ENCODE data around the gene PHTF2.
A peak's percentile ranks its signal among the peaks of the same experiment; 100 is the strongest.

PHTF2 gene

DNA sequence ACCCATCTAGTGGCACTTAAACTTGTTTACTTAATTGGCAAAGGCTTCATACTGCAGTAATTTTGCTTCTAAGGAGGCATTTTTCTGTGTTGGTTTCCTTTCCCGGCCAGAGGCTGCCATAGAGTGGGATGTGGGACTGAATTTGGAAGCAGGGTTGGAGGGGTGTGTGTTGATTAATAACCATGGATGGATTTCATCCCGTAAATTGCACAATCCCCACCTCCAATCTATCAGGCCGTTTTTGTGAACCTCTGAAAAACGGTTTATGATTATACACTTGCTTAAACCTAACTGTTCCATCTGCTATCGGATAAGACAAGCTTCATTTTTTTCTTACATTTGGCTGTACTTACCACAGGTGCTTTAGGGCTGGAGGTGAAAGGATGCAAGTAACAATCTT lies 1.6 kb upstream of the PHTF2 start:
- peak overlapping the region; percentile 91 for H3K4me3 ChIP-seq (ENCODE audit: low read depth, low read length)
- ChIA-PET POLR2A (no interaction called here), CTCF (interaction anchor here (1.2 to 1.3 kb wide), 2 partner anchors 34 to 139 kb away, joined by 3 read pairs; no protein-coding TSS in a partner anchor)
- TF ChIP-seq, protein P1, sequence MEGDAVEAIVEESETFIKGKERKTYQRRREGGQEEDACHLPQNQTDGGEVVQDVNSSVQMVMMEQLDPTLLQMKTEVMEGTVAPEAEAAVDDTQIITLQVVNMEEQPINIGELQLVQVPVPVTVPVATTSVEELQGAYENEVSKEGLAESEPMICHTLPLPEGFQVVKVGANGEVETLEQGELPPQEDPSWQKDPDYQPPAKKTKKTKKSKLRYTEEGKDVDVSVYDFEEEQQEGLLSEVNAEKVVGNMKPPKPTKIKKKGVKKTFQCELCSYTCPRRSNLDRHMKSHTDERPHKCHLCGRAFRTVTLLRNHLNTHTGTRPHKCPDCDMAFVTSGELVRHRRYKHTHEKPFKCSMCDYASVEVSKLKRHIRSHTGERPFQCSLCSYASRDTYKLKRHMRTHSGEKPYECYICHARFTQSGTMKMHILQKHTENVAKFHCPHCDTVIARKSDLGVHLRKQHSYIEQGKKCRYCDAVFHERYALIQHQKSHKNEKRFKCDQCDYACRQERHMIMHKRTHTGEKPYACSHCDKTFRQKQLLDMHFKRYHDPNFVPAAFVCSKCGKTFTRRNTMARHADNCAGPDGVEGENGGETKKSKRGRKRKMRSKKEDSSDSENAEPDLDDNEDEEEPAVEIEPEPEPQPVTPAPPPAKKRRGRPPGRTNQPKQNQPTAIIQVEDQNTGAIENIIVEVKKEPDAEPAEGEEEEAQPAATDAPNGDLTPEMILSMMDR (IDR thresholded peaks at IDR 0.05; ENCODE audit: insufficient read depth, low read length, missing control alignments): no peak
- DNase-seq (ENCODE audit: low read depth, low spot score): no peak

DNA sequence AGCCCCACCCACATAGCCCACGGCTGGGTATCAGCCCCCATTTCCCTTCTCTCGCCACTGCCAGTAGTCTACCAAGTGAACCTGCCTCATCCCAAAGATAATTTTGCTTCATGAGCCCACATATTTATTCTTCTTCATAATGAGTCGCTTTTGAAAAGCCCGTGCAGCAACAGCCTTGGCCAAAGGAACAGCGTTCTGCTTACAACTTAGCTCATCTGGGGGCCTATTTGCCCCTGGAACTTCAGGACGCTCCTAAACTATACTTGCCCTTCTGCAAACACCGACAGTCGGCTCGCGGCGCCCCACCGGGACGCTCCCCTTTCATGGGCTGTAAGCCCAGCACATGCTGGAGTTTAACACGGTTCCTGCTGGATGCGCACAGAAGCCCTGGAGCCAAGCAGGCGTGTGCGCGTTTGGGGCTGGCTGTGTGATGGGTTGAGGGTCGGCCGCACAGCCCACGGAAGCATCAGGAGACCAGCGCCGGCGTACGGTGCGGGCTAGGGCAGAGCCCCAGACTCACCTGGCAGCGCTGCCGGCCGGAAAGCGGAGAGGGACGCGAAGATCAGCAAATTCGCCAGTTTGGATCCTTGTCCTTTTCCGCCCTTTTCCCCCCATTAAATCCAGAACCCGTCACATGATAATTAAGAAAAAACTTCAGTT lies 709 bp upstream of the PHTF2 start:
- H3K4me3 ChIP-seq (ENCODE audit: low read depth, low read length): peak overlapping the region; percentile 91
- TF ChIP-seq, protein P1 (IDR thresholded peaks at IDR 0.05; ENCODE audit: insufficient read depth, low read length, missing control alignments): no peak
- CTCF ChIA-PET: interaction anchor here (0.7 to 1.6 kb wide), 11 partner anchors 12 to 146 kb away, joined by 3 to 6 read pairs (median 3); no protein-coding TSS in a partner anchor
- POLR2A ChIA-PET: interaction anchor here (0.7 to 1.1 kb wide), 5 partner anchors 37 to 1750 kb away, joined by 3 to 7 read pairs (median 3); partner anchors contain the start of genes RSBN1L and STYXL1
- no peak for DNase-seq (ENCODE audit: low read depth, low spot score)

DNA sequence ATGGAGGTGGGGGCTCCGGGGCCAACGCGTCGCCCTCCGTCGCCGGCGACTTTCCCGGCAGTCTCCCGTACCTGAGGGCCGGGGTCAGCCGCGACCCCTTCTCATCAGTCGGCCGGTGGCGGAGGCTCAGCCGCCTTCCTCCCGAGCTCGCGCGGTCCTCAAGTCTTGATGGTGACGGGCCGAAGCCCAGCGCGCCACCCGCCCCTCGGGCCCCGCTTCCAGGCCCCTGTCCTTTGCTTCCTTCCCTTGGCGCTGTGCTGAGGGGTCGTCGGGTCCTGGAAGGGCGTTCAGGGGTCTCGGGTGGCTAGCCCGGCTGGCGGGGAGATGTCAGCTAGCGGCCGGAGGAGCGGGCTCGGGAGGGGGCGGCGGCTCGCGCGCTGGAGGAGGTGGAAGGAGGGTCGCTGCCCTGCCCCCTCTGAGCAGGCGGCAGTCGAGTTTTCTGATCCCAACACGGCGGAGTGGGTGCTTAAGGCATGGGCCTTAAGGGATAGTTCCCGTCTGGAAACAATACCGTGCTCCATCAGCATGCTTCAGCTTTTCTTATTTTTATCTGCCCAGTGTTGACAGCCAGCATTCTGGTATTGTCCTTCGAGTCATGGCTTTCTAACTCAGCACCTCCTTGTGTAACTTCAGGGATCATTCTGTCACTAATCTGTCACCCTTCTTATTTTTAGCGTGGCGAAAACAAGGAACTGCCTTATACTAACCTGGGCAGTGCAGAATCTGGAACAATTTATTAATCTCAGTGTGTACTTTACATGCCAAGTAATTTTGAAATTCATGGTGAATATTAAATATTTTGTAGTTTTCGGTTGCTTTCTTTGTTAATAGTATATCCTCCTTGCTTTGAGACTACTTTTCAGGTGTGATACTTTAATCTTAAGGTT lies 748 bp downstream of the PHTF2 start:
- POLR2A ChIA-PET: interaction anchor here (1.0 to 1.1 kb wide), 3 partner anchors 51 to 221 kb away, joined by 3 to 7 read pairs (median 4); partner anchors contain the start of gene RSBN1L
- DNase-seq (ENCODE audit: low read depth, low spot score): no peak
- CTCF ChIA-PET: interaction anchor here (0.7 to 2.1 kb wide), 12 partner anchors 12 to 148 kb away, joined by 3 to 6 read pairs (median 4); no protein-coding TSS in a partner anchor
- peak overlapping the region; percentile 91 for H3K4me3 ChIP-seq (ENCODE audit: low read depth, low read length)
- TF ChIP-seq, protein P1 (IDR thresholded peaks at IDR 0.05; ENCODE audit: insufficient read depth, low read length, missing control alignments): no peak

DNA sequence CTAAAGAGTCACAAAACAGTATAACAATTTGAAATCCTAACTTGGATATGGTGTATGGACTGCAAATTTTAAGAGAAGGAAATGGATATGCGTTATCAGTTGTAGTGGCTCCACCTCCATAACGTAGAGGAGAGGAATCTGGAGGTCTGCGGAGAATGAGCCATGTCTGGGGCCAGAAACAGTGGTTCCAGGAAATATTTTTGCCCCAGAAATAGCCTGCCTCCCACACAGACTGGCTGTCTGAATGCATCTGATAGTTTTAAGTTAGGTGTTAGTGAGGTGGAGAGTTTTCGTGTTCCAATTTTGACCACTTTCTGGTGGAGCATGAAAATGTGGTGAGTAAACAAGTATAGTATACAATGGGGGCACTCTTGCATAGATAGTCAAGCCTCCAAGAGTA lies 1.6 kb downstream of the PHTF2 start:
- ChIA-PET POLR2A (no interaction called here), CTCF (interaction anchor here (1.4 to 2.1 kb wide), 2 partner anchors 16 to 82 kb away, joined by 4 read pairs; no protein-coding TSS in a partner anchor)
- H3K4me3 ChIP-seq (ENCODE audit: low read depth, low read length): peak overlapping the region; percentile 31
- no peak for DNase-seq (ENCODE audit: low read depth, low spot score)
- TF ChIP-seq, protein P1 (IDR thresholded peaks at IDR 0.05; ENCODE audit: insufficient read depth, low read length, missing control alignments): no peak

DNA sequence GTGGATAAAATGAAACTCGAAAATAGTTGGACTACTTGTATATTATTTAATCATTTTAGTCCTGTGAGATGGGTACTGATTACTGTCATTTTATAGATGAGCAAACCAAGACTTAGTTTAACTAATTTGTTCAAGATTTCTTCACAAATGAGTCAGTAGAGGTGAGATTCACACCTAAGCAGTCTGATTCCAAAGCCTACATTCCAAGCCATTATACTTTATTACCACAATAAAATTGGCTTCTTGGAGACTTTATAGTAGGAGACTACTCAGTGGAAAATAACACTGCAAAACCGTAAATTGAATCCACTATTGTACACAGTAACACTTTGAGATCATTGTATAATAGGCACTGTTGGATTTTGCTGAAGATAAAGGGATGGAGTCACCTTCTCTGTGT lies 2.2 kb downstream of the PHTF2 start:
- H3K4me3 ChIP-seq (ENCODE audit: low read depth, low read length): no peak overlapping the region
- CTCF ChIA-PET: no interaction called here
- TF ChIP-seq, protein P1 (IDR thresholded peaks at IDR 0.05; ENCODE audit: insufficient read depth, low read length, missing control alignments): no peak
- DNase-seq (ENCODE audit: low read depth, low spot score): no peak
- POLR2A ChIA-PET: no interaction called here
